Amniotic stem cell (primary cell): Measurements from ENCODE around the gene CLPSL2.

Experiments used
- DNase-seq: peaks from one replicate; lab custom pipeline; 2025; lab: John Stamatoyannopoulos, UW

Gene CLPSL2

GRCh38 chr6:35746516-35746915, 29.9 kb upstream of the CLPSL2 start:
- DNase-seq = no peak

DNA sequence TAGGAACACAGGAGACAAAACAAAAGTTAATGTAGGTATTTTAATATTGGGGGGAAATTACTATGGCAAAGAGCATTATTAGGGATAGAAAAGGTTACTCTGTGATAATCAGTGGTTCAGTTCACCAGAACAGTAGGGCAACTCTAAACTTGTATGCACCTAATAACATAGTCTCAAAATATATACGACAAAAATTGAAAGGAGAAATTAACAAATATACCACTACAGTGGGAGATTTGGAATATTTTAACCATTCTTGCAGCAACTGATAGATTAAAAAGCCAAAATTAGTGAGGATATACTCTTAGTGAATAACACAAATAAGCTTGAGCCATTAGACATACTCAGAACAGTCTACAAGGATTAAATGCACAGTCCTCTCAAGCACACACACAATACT, 28.5 kb upstream of the CLPSL2 start:
- no peak for DNase-seq

GRCh38 chr6:35750557-35750956, 25.8 kb upstream of the CLPSL2 start:
- no peak for DNase-seq

DNA sequence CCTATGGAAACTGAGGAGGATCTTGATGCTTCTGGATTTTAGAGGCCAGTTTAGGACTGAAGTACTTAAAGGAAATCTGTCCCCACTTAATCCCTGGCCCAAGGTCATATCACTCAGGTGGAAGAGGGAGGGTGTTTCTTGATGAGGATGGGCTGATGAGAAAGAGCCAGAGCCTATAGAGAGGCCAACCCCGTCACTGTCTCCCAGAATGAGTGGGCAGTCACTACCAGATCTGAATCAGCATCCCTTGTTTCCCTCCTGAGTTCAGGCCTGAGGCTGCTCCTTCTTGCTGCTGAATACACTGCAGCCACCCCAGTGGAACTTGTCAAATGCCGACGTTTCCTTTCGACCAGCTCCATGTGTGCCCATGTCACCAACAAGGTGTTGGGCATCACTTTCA, 24.8 kb upstream of the CLPSL2 start:
- no peak for DNase-seq

- DNase-seq = no peak
Measured at GRCh38 chr6:35752330-35752729, 24.1 kb upstream of the CLPSL2 start.

DNA sequence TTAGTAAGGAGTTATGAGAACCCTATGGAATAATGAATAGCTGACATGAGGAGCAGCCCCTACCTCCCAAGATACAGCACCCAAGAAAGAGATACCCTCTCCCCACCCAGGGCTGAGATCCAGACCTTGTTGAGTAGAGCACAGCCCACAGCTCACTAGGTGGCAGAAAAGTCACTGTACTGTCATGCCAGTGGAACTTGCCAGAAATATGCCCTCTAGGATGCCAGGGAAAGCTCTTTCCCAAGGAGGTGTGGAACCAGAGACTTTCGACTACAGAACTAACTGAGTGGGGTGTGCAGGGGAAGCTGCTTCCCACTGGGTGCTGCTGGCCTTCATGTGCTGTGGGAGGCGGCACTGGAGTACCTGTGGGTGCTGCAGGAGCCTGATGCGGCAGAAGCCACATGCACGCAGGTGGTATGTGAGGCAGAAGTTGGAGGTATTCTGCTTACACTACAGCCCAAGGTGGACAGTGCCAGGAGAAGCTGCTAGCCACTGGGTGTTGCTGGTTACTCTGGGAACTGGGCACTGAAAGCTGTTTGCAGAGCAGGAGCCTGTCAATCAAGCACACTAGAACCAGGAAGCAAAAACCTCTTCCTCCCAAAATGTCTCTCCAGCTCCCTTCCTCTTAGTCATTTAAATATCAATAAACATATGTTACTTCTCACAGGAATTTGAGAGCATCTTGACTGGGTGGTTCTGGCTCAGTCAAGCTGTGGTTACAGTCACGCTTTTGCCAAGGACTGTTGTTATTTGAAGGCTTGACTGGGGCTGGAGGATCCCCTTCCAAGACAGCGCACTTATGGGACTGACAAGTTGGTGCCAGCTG, 21.7 kb upstream of the CLPSL2 start:
- no peak for DNase-seq

DNA sequence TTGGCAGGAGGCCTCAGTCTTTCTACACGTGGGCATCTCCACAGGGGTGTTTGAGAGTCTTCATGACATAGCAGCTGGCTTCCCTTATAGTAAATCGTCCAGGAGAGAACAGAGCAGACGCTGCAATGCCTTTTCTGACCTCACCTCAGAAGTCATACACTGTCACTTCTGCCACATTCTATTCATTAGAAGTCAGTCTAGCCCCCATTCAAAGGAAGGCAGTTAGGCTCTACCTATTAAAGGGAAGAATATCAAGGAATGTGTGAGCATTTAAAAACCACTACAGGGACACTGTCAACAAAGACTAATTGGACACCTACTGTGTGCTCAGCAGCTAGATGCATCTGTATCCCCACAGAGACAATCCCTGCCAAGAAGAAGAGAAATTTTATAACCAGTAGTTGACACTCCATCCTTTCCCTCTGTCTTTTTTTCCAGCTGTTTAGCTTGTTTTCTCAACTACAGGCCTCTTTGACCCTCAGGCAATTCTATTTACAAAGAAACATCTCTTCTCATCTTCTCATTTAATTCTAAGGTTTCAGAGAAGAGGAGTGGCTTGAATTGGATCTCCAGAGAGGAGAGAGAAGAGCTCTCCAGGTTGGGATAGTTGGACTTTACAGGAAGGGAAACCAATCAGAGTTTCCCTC, 21.0 kb upstream of the CLPSL2 start:
- no peak for DNase-seq

GRCh38 chr6:35757456-35758123, 18.8 kb upstream of the CLPSL2 start:
- no peak for DNase-seq

DNA sequence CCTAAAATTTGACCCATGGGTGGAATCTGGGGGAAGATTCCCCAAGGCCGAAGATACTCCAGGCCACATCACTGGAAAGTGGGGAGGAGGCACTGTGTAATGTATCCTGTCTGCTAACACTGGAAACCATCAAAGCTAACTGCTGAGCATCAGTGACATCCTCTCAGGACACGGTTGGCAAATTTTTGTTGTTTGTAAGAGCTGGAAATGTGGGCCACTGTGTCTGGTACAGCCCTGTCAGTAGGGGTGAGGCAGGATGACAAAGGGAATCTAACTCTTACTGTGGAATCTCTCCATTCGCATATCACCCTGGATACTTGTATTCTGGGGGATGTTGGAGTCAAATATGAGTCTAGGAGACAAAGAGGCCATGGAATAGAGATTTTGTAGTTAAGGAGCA, 17.0 kb upstream of the CLPSL2 start:
- no peak for DNase-seq

DNA sequence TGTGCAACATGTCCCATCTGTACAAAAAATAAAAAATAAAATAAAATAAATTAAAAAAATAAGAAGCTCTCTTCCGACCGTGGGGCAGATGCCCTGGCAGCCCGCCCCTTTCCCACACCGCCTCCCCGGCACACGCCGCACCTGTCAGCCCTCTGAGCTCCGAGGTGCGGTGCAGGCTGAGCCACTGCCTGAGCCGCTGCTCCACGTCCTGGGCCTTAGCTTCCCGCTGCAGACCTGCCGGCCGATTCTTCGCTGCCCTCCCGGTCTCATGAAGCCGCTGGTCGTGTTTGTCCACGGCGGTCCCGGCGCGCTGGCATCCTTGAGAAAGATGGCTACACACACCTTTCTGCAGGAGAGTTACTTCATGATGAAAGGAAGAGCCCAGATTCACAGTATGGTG, 10.7 kb upstream of the CLPSL2 start:
- DNase-seq = no peak

- no peak for DNase-seq
Measured at GRCh38 chr6:35769211-35769610, 7.2 kb upstream of the CLPSL2 start.

DNA sequence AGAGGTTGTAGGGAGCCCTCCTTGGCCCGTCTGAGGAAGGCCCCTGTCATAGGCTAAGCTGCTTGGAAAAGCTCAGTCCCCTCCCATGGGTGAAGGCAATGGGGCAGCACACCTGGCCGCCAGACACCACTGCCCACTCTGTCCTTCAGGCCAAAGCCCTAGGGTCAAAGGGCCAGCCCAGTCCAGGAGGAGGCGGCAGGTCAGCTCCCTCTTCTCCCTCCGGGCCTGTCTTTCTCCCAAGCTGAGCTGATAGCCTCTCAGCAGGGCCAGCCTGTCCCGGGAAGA, 5.1 kb upstream of the CLPSL2 start:
- no peak for DNase-seq

DNA sequence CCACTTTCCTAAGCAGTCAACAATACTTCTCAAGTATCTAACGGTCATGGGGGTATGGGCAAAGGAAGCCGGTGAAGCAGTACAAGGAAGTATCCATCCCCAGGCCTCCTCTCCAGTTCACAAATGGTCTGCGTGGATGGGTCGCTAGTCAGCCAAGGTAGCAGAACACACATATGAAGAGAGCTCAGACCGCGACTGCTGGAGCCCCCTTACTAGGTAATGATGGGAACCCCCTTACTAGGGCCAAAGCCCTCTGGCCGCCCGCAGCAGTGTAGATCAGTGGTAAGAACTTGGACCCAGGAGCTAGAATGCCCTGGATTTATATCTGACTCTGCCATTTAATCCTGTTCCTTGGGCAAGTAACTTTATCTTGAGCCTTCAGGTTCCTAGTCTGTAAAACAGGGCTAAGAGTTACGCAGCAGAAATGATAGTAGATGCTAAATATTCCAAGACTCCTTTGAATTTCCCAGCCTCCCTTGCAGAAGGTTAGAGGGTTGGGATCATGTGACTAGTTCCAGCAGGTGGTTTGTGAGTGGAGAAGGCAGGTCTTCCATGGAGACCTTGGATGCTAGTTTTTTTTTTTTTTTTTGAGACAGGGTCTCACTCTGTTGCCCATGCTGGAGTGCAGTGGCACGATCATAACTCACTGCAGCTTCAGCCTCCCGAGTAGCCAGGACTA, 2.1 kb upstream of the CLPSL2 start:
- DNase-seq = no peak

DNA sequence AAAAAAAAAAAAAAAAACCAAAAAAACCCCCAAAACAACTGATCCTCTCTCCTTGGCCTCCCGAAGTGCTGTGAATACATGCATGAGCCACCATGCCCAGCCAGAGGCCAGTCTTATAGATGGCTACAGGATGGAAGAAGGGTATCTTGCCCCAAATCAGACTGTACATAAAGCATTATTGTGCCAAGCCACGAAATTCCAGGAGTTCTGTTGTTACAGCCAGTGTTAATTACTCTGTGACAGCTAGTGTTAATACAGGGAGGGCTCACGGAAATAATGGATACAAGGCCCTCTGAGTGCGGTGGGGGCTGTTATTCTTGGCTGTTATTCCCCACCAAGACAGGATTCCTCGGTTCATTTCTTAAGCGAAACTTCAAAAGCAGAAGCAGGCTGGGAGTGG, 1.4 kb upstream of the CLPSL2 start:
- DNase-seq = no peak

DNA sequence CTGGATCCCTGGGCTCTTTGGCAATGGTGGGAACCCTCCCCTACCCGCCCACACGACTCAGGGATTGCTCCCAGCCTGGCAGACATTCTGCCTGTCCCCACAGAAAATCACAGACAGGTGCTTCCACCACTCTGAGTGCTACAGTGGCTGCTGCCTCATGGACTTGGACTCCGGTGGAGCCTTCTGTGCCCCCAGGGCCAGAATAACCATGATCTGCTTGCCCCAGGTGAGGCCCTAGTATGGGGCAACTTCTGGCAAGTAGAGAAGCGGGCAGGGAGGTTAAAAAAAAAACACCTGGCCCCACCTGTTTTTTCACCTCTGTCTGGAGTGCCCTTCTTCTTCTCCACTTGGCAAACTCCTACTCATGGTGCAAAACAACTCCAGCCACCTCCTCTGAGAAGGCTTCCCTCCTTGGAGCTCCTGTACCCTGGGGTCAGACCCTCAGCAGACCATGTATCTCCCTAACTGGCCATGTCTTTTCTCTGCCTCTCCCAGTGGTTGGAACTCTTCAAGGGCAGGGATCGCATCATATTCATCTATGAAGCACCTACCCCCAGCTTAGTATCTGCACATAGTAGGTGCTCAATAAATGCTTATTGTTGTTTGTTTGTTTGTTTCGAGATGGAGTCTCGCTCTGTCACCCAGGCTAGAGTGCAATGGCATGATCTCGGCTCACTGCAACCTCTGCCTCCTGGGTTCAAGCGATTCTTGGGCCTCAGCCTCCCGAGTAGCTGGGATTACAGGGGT, 1.1 kb downstream of the CLPSL2 start:
- DNase-seq = no peak

DNA sequence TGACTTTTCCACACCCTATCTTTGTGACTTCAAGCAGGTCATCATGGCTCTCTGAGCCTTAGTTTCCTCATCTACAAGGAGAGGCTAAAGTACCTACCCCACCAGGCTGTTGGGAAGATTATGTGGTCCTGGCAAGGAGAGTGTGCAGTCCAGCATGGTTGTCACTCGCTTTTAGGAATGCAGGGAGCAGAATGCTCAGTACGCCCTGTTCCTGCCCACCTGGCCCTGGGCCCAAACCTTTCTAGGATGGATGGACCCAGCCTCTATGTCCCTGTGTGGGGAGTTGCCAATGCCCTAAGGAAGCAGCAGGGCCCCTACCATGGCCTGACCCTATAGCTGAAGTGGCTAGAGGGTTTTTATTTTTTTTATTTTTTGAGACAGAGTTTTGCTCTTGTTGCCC, 2.0 kb downstream of the CLPSL2 start:
- no peak for DNase-seq

DNA sequence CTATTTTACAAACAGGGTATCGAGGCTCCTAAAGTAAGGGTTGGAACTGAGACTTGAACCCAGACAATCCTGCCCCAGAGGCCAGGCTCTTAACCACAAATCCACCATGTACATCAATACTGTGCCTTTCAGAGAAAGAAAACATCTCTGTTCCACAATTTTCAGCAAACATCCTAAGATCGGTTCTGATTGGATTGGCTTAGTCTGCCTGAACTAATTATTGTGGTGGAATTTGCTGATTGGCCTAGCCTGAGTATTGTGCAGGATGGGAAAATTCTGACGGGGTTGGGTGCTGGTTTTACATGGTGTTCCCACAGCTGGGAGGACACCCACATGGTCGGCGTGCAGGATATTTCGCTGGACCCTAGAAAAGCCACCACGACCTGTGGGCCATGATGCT, 4.3 kb downstream of the CLPSL2 start, which contains the start of gene CLPSL1:
Gene CLPSL1, plus strand, starts transcription at position 301 of the 400 bp plus-strand sequence. Its CDS starts 92 bp downstream, at position 393.
- DNase-seq = no peak

- no peak for DNase-seq
Measured at GRCh38 chr6:35781290-35781689, 4.9 kb downstream of the CLPSL2 start.

GRCh38 chr6:35782424-35782823, 6.0 kb downstream of the CLPSL2 start:
- DNase-seq = no peak

DNA sequence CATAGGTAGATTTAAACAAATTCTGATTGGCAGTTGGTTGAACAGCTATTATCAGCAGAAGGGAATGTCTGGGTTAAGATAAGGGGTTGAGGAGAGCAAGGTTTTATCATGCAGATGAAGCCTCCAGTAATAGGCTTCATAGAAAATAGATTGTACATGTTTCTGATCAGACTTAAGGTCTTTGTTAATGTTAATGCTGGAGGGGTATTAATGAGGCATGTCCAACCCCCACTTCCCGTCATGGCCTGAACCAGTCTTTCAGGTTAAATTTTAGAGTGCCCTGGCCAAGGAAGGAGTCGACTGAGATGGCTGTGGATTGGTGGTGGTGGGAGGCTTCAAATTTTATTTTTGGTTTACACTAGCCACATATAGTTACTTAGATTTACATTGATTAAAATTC, 7.8 kb downstream of the CLPSL2 start:
- no peak for DNase-seq

DNA sequence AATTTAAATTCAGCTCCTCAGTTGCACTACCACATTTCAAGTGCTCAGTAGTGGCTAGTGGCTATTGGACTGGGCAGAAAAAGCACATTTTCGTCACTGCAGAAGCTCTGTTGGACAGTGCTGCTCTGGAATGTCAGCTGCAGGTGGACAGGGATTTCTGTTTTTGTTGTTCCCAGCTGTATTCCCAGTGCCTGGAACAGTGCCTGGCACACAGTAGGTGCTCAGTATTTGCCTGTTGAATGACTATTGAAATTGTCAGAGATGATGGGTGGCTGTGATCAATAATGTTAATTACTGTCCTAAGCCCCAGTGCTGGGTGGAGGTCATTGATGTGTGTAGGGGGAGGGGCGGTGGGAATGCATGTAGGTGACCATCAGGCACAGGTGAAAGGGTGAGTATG, 9.9 kb downstream of the CLPSL2 start:
- DNase-seq = no peak

GRCh38 chr6:35786810-35787209, 10.4 kb downstream of the CLPSL2 start:
- no peak for DNase-seq
